Measurements from ENCODE around the gene TYROBP. TPM values are rescaled to one million over a fixed set of nuclear protein-coding genes. Genes with fewer than 3 reads are reported as not detected.

The TYROBP gene
- total RNA-seq, 1 donor = not detected

DNA sequence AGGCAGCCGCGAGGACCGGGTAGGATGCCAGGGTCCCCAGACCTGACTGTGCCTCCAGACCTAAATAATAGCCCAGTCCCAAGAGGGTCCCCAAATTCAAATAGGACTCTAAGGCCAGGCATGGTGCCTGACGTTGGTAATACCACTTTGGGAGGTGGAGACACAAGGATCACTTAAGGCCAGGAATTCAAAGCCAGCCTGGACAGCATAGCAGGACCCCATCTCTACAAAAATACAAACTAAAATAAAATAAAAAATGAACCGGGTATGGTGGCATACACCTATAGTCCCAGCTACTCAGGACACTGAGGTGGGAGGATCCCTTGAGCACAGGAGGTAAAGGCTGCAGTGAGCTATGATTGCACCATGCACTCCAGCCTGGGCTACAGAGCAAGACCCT lies 45.1 kb downstream of the TYROBP start:
- DNase-seq (ENCODE audit: low read depth) = no peak
- no peak overlapping the region for H3K4me3 ChIP-seq (ENCODE audit: low read depth, low read length)
- TF ChIP-seq CTCF (IDR thresholded peaks at IDR 0.05; ENCODE audit: insufficient read depth, low read length) = no peak

- no peak overlapping the region for H3K4me3 ChIP-seq (ENCODE audit: low read depth, low read length)
- DNase-seq (ENCODE audit: low read depth) = no peak
- TF ChIP-seq CTCF (IDR thresholded peaks at IDR 0.05; ENCODE audit: insufficient read depth, low read length) = no peak
These were observed 45.6 kb downstream of the TYROBP start for GRCh38 chr19:35862528-35862927.

DNA sequence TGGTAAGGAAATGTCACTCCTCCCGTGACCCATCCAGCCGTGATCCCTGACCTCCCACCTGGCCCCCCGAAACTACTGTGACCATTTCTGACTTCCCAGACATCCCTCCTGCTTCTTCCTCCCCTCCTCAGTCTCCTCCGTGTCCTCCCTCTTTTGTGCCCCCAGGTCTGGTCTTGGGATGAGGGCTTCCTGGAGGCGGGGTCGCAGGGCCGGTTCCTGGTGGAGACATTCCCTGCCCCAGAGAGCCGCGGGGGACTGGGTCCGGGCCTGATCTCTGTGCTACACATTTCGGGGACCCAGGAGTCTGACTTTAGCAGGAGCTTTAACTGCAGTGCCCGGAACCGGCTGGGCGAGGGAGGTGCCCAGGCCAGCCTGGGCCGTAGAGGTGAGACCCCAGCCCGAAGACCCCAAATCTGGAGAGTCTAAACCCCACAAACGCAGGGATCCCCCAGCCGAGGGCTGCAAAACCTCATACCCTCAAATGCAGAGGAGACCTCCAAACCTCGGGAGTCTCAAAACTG lies 46.4 kb downstream of the TYROBP start:
- no peak for DNase-seq (ENCODE audit: low read depth)
- no peak overlapping the region for H3K4me3 ChIP-seq (ENCODE audit: low read depth, low read length)
- no peak for TF ChIP-seq CTCF (IDR thresholded peaks at IDR 0.05; ENCODE audit: insufficient read depth, low read length)

- no peak for DNase-seq (ENCODE audit: low read depth)
- no peak for TF ChIP-seq CTCF (IDR thresholded peaks at IDR 0.05; ENCODE audit: insufficient read depth, low read length)
These were observed 47.1 kb downstream of the TYROBP start for GRCh38 chr19:35860818-35861639.

GRCh38 chr19:35860436-35860817 lies 47.7 kb downstream of the TYROBP start:
- no peak overlapping the region for H3K4me3 ChIP-seq (ENCODE audit: low read depth, low read length)
- no peak for TF ChIP-seq CTCF (IDR thresholded peaks at IDR 0.05; ENCODE audit: insufficient read depth, low read length)
- no peak for DNase-seq (ENCODE audit: low read depth)

More at GRCh38 chr19:35860818-35861639, 47.1 kb downstream of the TYROBP start:
- H3K4me3 ChIP-seq (ENCODE audit: low read depth, low read length) = no peak overlapping the region

DNA sequence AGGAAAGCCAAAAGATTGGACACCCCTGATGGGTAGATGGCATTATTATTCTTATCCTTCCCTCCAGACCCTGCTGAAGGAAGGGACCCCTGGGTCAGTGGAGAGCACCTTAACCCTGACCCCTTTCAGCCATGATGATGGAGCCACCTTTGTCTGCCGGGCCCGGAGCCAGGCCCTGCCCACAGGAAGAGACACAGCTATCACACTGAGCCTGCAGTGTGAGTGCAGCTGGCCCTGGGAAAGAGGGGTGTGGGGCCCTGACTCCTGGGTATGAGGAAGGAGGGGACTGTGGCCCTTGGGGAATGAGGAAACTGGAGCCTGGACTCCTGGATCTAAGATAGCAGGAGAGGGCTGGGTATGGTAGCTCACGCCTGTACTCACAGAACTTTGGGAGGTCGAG lies 48.7 kb downstream of the TYROBP start:
- no peak for TF ChIP-seq CTCF (IDR thresholded peaks at IDR 0.05; ENCODE audit: insufficient read depth, low read length)
- no peak for DNase-seq (ENCODE audit: low read depth)
- H3K4me3 ChIP-seq (ENCODE audit: low read depth, low read length) = no peak overlapping the region
